Measurements from ENCODE around the gene RAB11FIP3.
"Not testable (repeated sequence)": the region's sequence is repeated elsewhere in the genome, so short reads cannot be mapped to it uniquely, and the experiment has no call there.

The RAB11FIP3 gene

DNA sequence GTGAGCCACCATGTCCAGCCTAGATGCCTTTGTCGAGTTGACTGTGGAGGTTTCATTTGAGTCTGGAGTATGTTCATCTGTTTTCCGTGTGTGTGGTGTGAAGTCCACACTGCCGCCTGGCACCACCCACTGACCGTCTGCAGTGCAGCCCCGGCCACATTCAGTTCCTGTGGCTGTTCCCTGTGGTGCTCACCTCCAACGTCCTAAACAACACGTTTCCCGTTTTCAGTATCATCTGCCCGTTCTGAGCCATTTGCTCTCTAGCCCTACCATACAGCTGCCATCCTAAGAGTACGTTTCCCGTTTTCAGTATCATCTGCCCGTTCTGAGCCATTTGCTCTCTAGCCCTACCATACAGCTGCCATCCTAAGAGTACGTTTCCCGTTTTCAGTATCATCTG is 82.1 kb downstream of the RAB11FIP3 start:
- H3K9me3 ChIP-seq; DNase-seq (ENCODE audit: low spot score in 2 of 2); H3K27me3 ChIP-seq (ENCODE audit: low read depth); H3K4me3 ChIP-seq; H3K4me1 ChIP-seq; H3K36me3 ChIP-seq (replicated peaks); in situ Hi-C loops (cut with MboI; ENCODE audit: low sequenced_read_pairs): not testable (repeated sequence)

DNA sequence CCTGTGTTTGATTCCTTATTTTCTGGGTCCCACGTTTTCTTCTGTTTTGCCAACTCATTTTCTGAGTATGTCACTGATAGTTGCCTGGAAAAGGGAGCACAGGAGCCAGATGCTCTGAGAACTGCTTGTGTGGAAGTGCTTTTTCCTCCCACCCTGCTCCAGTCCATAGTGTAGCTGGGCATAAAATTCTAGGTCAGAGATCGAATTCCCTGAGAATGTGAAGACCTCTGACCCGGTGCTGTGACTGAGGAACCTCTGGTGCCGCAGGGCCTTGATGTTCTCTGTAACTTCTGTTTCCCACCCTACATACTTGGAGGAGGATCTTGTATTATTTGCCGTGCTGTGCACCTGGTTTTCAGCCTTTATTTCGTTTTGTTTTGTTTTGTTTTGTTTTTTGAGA is 82.5 kb downstream of the RAB11FIP3 start:
- H3K9me3 ChIP-seq = no peaks in the 10 kb centered on the region
- H3K36me3 ChIP-seq (replicated peaks) = no peaks in the 10 kb centered on the region
- DNase-seq (ENCODE audit: low spot score in 2 of 2) = no peak
- in situ Hi-C loops (cut with MboI; ENCODE audit: low sequenced_read_pairs) = no loop called here
- no peak overlapping the region for H3K4me3 ChIP-seq
- no peaks in the 10 kb centered on the region for H3K4me1 ChIP-seq
- H3K27me3 ChIP-seq (ENCODE audit: low read depth) = no peaks in the 10 kb centered on the region

DNA sequence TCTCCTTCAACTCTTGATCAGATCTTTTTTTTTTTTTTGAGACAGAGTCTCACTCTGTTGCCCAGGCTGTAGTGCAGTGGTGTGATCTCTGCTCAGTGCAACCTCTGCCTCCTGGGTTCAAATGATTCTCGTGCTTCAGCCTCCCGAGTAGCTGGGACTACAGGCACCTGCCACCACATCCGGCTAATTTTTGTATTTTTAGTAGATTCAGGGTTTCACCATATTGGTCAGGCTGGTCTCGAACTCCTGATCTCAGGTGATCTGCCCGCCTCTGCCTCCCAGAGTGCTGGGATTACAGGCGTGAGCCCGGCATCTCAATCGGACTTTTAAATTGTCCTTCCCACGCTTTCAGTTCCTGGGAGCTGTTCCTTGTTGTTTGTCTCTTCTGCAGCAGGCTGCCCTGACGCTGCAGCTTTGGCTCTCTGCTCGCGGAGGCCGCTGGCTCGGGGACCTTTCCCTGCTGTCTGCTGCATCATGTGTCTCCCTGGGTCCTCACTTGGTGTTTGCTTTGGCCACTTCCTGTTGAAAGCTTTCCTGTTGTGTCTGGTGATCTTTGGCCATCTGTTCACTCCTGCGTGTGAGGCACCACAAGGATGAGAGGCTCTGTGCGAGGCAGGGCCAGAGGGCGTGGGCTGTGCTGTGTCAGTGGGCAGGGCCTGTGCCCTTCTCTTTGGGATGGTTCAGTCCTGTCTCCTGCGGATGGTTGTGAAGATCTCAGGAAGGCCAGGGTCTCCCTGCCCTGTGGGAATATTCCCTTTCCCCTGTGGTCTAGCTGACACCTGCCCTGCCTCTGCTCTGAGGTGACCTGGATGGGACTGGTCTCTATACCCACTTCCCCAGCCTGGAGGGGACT is 83.7 kb downstream of the RAB11FIP3 start:
- Histone ChIP-seq H3K4me3 (no peak overlapping the region), H3K4me1 (no peaks in the 10 kb centered on the region)

DNA sequence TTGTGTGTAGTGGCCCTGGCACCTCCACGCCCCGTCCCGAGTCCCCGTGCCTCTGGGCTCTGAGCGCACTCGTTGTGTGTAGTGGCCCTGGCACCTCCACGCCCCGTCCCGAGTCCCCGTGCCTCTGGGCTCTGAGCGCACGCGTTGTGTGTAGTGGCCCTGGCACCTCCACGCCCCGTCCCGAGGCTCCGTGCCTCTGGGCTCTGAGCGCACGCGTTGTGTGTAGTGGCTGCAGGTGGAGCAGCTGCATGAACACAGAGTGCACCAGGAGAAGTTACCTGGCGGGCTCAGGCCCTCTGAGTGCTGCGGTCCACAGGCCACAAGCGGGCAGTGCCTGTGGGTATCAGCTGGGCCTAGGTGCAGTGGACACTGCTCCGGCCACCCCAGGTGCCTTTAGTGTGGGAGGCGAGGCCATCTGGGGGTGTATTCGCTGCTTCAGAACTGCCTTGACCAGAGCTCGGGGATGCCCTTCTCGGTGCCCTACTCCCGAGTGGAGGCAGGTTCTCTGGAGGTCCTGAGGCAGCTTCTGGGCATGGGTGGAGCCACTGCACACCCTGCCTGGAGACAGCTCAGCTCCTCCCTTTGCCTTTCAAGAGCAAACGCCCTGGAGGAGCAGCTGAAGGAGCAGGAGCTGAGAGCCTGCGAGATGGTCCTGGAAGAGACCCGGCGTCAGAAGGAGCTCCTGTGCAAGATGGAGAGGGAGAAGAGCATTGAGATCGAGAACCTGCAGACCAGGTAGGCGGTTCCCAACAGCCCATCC is 84.8 kb downstream of the RAB11FIP3 start:
- H3K4me1 ChIP-seq = no peaks in the 10 kb centered on the region
- H3K4me3 ChIP-seq = no peak overlapping the region
- in situ Hi-C loops (cut with MboI; ENCODE audit: low sequenced_read_pairs) = no loop called here
- peaks cover 3% of the 10 kb centered on the region for H3K36me3 ChIP-seq (replicated peaks)
- DNase-seq (ENCODE audit: low spot score in 2 of 2) = no peak
- no peaks in the 10 kb centered on the region for H3K27me3 ChIP-seq (ENCODE audit: low read depth)
- H3K9me3 ChIP-seq = no peaks in the 10 kb centered on the region

More for the DNA sequence above, 83.7 kb downstream of the RAB11FIP3 start:
- Histone ChIP-seq H3K9me3 (no peaks in the 10 kb centered on the region), H3K36me3 (replicated peaks) (peaks cover 3% of the 10 kb centered on the region), H3K27me3 (ENCODE audit: low read depth) (no peaks in the 10 kb centered on the region)
- in situ Hi-C loops (cut with MboI; ENCODE audit: low sequenced_read_pairs) = no loop called here
- no peak for DNase-seq (ENCODE audit: low spot score in 2 of 2)

DNA sequence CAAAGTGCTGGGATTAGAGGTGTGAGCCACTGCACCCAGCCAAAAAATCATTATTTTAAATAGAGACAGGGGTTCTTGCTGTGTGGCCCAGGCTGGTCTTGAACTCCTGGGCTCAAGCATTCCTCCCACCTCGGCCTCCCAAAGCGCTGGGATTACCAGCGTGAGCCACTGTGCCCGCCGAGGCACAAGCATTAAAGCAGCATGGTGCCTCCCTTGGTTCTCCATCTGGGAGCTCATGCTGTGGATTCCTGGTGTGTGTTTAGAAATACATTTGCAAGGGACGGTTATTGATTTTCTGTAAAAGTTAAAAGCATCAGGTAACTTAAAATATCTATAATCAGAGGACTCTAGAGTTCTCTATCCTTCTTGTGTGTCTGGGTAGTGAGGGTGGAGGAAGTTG is 87.4 kb downstream of the RAB11FIP3 start:
- Histone ChIP-seq H3K4me3 (no peak overlapping the region), H3K27me3 (ENCODE audit: low read depth) (no peaks in the 10 kb centered on the region), H3K36me3 (replicated peaks) (peaks cover 3% of the 10 kb centered on the region), H3K9me3 (no peaks in the 10 kb centered on the region), H3K4me1 (no peaks in the 10 kb centered on the region)
- no peak for DNase-seq (ENCODE audit: low spot score in 2 of 2)
- in situ Hi-C loops (cut with MboI; ENCODE audit: low sequenced_read_pairs) = no loop called here

DNA sequence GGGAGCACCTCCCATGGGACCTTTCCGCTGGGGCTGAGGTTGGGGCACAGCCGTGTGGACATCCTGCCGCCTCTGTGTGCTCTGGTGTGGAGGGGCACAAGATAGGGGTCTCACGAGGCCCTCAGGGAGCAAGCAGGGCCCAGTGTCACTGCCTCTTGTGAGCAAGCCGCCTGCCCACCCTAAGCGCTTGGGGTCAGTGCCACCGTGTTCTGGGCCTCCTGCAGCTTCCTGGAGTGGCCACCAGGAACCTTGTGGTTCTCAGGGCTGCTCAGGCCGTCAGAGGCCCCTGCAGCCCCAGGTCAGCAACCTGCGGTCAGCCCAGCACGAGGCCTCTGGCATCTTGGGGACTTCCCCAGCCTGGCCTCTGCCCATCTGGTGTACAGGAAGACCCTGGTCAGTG is 88.5 kb downstream of the RAB11FIP3 start:
- no peaks in the 10 kb centered on the region for H3K27me3 ChIP-seq (ENCODE audit: low read depth)
- H3K4me3 ChIP-seq = no peak overlapping the region
- H3K4me1 ChIP-seq = no peaks in the 10 kb centered on the region
- no peaks in the 10 kb centered on the region for H3K9me3 ChIP-seq
- in situ Hi-C loops (cut with MboI; ENCODE audit: low sequenced_read_pairs) = no loop called here
- no peak for DNase-seq (ENCODE audit: low spot score in 2 of 2)
- H3K36me3 ChIP-seq (replicated peaks) = peaks cover 3% of the 10 kb centered on the region

DNA sequence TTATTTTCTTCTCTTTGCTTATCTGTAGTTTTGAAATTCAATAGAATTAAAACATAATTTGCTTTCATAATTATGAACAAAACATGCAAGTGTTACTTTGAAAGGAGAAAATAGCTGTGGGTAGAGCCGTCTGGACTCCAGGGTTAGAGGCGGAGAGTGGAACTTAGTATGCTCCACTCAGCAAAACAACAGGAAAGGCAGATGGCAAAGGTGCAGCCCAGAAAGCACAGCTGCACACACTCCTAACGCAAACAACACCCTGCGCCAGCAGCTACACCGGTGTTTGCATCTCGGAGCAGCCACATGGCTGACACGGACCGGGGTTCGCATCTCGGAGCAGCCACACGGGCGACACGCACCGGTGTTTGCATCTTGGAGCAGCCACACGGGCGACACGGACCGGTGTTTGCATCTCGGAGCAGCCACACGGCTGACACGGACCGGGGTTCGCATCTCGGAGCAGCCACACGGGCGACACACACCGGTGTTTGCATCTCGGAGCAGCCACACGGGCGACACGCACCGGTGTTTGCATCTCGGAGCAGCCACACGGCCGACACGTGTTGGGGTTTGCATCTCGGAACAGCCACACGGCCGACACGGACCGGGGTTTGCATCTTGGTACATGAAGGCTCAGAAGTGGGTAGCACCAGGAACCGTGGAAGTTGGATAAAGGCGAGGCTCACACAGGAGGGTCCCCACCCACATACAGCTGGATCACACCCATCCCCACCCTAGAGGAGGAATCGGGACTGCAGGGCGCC is 89.9 kb downstream of the RAB11FIP3 start:
- no peak for DNase-seq (ENCODE audit: low spot score in 2 of 2)
- H3K36me3 ChIP-seq (replicated peaks) = peaks cover 13% of the 10 kb centered on the region
- no peaks in the 10 kb centered on the region for H3K27me3 ChIP-seq (ENCODE audit: low read depth)
- H3K9me3 ChIP-seq = no peaks in the 10 kb centered on the region
- H3K4me3 ChIP-seq = no peak overlapping the region
- H3K4me1 ChIP-seq = no peaks in the 10 kb centered on the region
- in situ Hi-C loops (cut with MboI; ENCODE audit: low sequenced_read_pairs) = no loop called here

DNA sequence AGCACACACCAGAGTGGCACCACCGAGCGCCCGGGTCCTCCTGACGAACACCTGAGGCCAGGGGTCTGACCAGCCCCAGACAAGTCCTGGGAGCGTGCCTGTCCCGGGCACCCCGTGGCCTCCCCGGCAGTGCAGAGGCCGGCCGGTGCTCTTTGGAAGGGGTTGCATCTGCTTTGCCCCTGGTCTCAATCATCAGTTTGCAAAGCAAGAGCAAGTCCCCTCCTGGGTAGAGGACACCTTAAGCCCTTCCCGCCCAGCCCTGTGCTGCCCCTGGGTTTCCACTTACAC is 90.4 kb downstream of the RAB11FIP3 start:
- H3K27me3 ChIP-seq (ENCODE audit: low read depth) = no peaks in the 10 kb centered on the region
- in situ Hi-C loops (cut with MboI; ENCODE audit: low sequenced_read_pairs) = no loop called here
- H3K9me3 ChIP-seq = no peaks in the 10 kb centered on the region
- H3K4me1 ChIP-seq = no peaks in the 10 kb centered on the region
- H3K4me3 ChIP-seq = no peak overlapping the region
- DNase-seq (ENCODE audit: low spot score in 2 of 2) = no peak
- peaks cover 17% of the 10 kb centered on the region for H3K36me3 ChIP-seq (replicated peaks)

DNA sequence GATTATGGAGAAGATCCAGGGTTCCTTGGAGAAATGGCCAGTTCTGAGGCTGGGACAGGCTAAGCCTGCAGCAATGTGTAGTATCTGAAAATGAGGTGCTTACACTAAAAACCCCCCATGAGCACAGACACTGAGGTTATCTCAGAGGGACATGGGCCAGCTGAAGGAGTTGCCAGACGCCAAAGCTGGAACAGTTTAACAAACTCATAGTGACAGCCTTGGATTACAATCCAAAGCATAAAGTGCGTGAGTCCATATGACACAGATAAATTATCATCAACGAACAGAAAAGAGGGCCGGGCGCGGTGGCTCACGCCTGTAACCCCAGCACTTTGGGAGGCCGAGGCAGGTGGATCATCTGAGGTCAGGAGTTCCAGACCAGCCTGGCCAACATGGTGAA is 90.9 kb downstream of the RAB11FIP3 start:
- Histone ChIP-seq H3K36me3 (replicated peaks) (peaks cover 17% of the 10 kb centered on the region), H3K4me3 (no peak overlapping the region), H3K27me3 (ENCODE audit: low read depth) (no peaks in the 10 kb centered on the region), H3K4me1 (no peaks in the 10 kb centered on the region), H3K9me3 (no peaks in the 10 kb centered on the region)
- DNase-seq (ENCODE audit: low spot score in 2 of 2) = no peak
- in situ Hi-C loops (cut with MboI; ENCODE audit: low sequenced_read_pairs) = no loop called here

DNA sequence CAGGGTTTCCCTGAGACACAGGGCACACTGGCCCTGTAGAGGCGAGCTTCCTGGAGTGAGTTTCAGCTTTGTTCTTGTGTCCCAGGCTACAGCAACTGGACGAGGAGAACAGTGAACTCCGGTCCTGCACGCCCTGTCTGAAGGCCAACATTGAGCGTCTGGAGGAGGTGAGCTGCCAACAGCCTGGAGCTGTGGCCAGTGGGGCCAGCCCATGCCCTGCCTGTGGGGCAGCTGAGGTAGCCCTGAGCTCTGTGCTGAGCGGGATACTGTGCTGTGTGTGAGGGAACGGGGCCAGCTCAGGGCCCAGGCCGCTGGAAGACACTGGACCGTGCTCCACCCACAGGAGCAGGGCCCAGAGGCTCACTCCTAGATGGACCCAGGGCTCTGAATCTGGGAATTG is 93.4 kb downstream of the RAB11FIP3 start:
- Histone ChIP-seq H3K4me3 (no peak overlapping the region), H3K4me1 (no peaks in the 10 kb centered on the region), H3K9me3 (no peaks in the 10 kb centered on the region), H3K36me3 (replicated peaks) (peaks cover 14% of the 10 kb centered on the region), H3K27me3 (ENCODE audit: low read depth) (no peaks in the 10 kb centered on the region)
- in situ Hi-C loops (cut with MboI; ENCODE audit: low sequenced_read_pairs) = no loop called here
- DNase-seq (ENCODE audit: low spot score in 2 of 2) = no peak

DNA sequence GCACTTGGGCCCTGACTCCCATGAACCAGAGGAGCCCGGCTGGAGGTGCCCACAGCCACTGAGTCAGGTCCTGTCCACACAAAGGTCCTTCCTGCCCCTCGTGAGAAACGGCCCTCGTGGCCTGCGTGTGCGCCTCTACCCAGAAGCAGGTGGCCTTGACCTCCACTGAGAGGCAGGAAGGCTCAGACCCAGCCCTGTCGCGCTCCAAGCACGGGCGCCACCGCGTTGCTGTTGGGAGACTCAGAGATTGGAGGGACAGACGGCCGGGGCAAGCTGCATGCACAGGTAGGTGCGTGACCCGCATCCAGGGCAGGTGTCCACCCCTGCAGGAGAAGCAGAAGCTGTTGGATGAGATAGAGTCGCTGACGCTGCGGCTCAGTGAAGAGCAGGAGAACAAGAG is 94.0 kb downstream of the RAB11FIP3 start:
- in situ Hi-C loops (cut with MboI; ENCODE audit: low sequenced_read_pairs) = no loop called here
- H3K27me3 ChIP-seq (ENCODE audit: low read depth) = no peaks in the 10 kb centered on the region
- H3K4me1 ChIP-seq = no peaks in the 10 kb centered on the region
- H3K4me3 ChIP-seq = no peak overlapping the region
- no peak for DNase-seq (ENCODE audit: low spot score in 2 of 2)
- H3K9me3 ChIP-seq = no peaks in the 10 kb centered on the region
- peaks cover 14% of the 10 kb centered on the region for H3K36me3 ChIP-seq (replicated peaks)

DNA sequence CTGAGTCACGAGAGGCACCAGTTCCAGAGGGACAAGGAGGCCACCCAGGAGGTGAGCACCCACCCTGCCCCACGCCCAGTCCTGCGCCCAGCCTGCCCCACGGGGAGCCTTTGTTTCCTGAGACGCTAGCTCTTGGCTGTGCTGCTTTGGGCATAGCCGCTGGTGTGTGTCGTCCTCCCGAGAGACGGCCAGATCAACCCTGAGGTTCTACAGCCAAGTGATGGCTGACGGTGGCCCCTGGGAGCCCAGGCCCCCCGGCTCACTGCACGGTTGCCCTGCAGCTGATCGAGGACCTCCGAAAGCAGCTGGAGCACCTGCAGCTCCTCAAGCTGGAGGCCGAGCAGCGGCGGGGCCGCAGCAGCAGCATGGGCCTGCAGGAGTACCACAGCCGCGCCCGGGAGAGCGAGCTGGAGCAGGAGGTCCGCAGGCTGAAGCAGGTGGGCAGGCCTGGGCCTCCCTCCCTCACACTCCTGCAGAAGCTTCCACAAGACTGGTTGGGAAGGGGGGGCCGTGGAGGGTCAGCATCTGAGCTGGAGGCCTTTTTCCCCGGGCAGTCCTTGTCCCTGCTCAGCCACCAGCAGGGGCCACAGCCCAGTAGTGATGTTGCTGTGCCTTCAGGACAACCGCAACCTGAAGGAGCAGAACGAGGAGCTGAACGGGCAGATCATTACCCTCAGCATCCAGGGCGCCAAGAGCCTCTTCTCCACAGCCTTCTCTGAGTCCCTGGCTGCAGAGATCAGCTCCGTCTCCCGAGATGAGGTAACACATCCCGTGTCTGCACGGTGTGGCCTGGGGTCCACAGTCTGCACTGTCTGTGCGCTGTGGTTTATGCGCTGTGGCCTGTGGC is 94.6 kb downstream of the RAB11FIP3 start:
- no peak overlapping the region for H3K4me3 ChIP-seq
- in situ Hi-C loops (cut with MboI; ENCODE audit: low sequenced_read_pairs) = no loop called here
- H3K36me3 ChIP-seq (replicated peaks) = peaks cover 15% of the 10 kb centered on the region
- no peaks in the 10 kb centered on the region for H3K4me1 ChIP-seq
- DNase-seq (ENCODE audit: low spot score in 2 of 2) = no peak
- H3K9me3 ChIP-seq = no peaks in the 10 kb centered on the region
- no peaks in the 10 kb centered on the region for H3K27me3 ChIP-seq (ENCODE audit: low read depth)

DNA sequence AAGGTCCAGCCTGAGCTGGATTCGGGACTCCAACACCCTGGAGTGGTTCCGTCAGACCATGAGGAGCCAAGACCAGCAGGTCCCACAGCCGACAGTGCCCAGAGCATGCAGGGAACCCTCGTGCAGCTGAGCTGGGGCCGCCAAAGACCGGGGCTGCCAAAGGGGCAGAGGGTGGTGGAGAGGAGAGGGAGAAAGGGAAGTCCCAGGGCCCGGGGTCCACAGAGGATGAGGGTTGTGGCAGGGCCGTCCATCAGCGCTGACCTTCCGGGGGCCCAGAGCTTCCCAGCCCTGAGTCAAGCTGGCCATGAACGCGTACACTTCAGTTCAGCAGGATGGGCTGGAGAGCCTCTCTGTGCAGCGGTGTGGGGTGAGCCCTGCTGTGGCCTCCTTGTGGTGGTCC is 95.4 kb downstream of the RAB11FIP3 start:
- in situ Hi-C loops (cut with MboI; ENCODE audit: low sequenced_read_pairs) = no loop called here
- DNase-seq (ENCODE audit: low spot score in 2 of 2) = no peak
- Histone ChIP-seq H3K27me3 (ENCODE audit: low read depth) (no peaks in the 10 kb centered on the region), H3K9me3 (no peaks in the 10 kb centered on the region), H3K4me3 (no peak overlapping the region), H3K4me1 (peaks cover 5% of the 10 kb centered on the region), H3K36me3 (replicated peaks) (peaks cover 21% of the 10 kb centered on the region)
